HuH-7 (cell line): ENCODE results near the gene PGA5.
A peak's percentile ranks its signal among the peaks of the same experiment; 100 is the strongest.

Source experiments
- DNase-seq: peaks from one replicate; pipeline ENCODE4 v3.0.0; 2011; ENCODE audit warnings: low spot score

Gene PGA5

GRCh38 chr11:61294717-61295595, 54.0 kb downstream of the PGA5 start, which contains the start of gene VWCE:
VWCE (minus strand) TSS chr11:61295316; CDS start chr11:61295037, 279 bp downstream.
- peak; percentile 97 for DNase-seq

GRCh38 chr11:61295596-61295926, 54.6 kb downstream of the PGA5 start:
- no peak for DNase-seq

GRCh38 chr11:61297341-61297740, 56.4 kb downstream of the PGA5 start:
- DNase-seq: no peak

- DNase-seq: no peak
These were observed 56.8 kb downstream of the PGA5 start for GRCh38 chr11:61297746-61298145.

GRCh38 chr11:61298663-61299244, 57.8 kb downstream of the PGA5 start:
- peak; percentile 94 for DNase-seq
